SK-N-MC (cell line): ENCODE data around the gene LY9.

Source experiments
- EZH2 ChIP-seq: fragments of 200-600 bp; sonication (generic); IDR thresholded peaks from one replicate; pipeline ENCODE4 v1.6.1; 2017; ENCODE audit warnings: antibody characterized with exemption
- POLR2AphosphoS5 ChIP-seq: IDR thresholded peaks from 2 replicates; pipeline ENCODE4 v1.6.1; 2012; ENCODE audit warnings: mild to moderate bottlenecking, low read depth, low read length, borderline replicate concordance

DNA sequence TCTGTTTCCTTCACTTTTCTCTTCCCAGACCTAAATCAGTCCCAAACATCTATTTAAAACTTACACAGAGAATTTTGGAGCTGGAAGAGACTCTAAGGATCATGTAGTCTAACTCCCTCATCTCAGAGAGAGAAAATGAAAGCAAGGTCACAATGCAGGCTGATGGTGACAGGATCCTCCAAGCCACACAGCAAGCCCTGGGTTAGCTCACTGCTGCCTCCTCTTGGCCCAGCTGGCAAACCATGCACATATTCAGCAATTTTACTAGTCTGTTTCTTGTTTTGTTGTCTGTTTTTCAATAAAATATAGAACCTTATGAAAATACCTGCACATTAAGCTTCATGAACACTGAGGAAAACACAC, 27.7 kb upstream of the LY9 start:
- TF ChIP-seq POLR2AphosphoS5: no peak
- no peak for TF ChIP-seq EZH2
